HUES48 (cell line): ENCODE results near the gene ENPP3.

Source experiments
- H3K27ac ChIP-seq: one replicate; pipeline ENCODE4 v1.7.0; 2013; ENCODE audit warnings: low read depth, low read length, inconsistent platforms
- H3K27me3 ChIP-seq: 2 replicates; pipeline ENCODE4 v1.6.1; 2013; ENCODE audit warnings: mild to moderate bottlenecking, low read length; ENCODE audit not compliant: control insufficient read depth, insufficient read depth
- H3K36me3 ChIP-seq: 2 replicates; pipeline ENCODE4 v1.6.1; 2013; ENCODE audit warnings: low read length; ENCODE audit not compliant: control insufficient read depth, insufficient read depth
- H3K4me1 ChIP-seq: 2 replicates; pipeline ENCODE4 v1.6.1; 2013; ENCODE audit warnings: mild to moderate bottlenecking, low read length; ENCODE audit not compliant: control insufficient read depth, insufficient read depth
- H3K4me3 ChIP-seq: 2 replicates; pipeline ENCODE4 v1.5.1; 2013; ENCODE audit warnings: mild to moderate bottlenecking, low read depth, low read length
- H3K9ac ChIP-seq: 2 replicates; pipeline ENCODE4 v1.6.1; 2013; ENCODE audit warnings: mild to moderate bottlenecking, low read depth, low read length, moderate library complexity
- H3K9me3 ChIP-seq: 2 replicates; pipeline ENCODE4 v1.6.1; 2013; ENCODE audit warnings: low read length; ENCODE audit not compliant: control insufficient read depth, insufficient read depth

The ENPP3 gene

DNA sequence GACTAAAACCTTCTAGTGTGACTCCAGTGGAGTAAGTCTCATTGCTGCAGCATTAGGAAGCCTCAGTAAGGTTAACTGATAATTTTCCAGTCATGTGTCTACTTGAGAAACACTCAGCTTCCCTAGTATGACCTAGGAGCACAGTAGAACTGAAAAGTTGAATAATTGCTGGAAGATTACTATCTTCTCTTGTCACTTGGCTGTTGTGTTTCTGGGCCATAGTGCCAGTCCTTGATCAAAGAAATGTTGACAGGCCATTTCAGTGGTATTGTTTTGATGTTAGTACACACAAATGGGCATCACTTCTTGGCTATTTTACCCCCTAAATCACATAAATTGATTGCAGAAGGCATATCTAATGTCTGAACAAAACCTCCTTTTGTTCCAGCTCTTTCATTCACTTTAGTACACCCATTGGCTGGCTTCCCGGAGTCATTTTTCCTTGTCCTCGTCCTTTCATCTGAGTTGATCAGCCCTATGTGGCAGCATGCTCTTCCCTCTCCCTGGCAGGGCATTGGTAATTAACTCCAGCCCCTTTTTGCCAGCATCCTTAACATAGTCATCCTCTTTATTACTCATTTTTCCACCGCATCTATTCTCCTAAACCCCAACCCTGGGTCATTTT lies 6.0 kb downstream of the ENPP3 start:
- Histone ChIP-seq H3K27ac (no peak overlapping the region), H3K9ac (no peak overlapping the region), H3K36me3 (no peaks in the 10 kb centered on the region), H3K4me3 (no peak overlapping the region), H3K27me3 (no peaks in the 10 kb centered on the region), H3K4me1 (no peaks in the 10 kb centered on the region), H3K9me3 (no peaks in the 10 kb centered on the region)

DNA sequence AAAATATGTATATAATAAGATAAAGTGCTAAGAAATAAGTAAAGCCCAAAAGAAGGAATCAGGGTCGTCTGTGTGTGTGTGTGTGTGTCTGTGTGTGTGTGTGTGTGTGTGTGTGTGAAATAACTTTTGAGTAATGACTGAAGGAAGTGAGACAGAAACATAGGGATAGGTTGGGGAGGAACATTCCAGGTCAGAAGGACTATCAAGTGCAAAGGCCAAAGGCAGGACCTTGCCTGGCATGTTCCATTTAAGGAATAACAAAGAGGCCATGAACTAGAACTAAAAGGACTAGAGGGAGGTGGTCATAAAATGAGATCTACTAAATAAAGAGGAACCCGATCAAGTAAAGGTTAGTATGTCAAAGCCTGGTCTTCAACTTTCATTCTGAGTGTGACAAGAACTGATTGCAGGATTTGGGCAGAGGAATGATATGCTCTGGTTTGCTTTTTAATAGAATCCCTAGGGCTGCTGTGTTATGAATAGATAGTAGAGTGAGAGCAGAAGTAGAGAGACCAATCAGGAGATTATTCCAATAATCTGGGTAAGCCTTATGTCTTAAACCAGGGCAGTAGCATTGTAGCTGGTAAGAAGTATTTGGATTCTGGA lies 6.9 kb downstream of the ENPP3 start:
- H3K27me3 ChIP-seq, result no peaks in the 10 kb centered on the region
- no peak overlapping the region for H3K9ac ChIP-seq
- H3K4me3 ChIP-seq, result no peak overlapping the region
- H3K4me1 ChIP-seq, result no peaks in the 10 kb centered on the region
- no peak overlapping the region for H3K27ac ChIP-seq
- H3K36me3 ChIP-seq, result no peaks in the 10 kb centered on the region
- no peaks in the 10 kb centered on the region for H3K9me3 ChIP-seq

- no peaks in the 10 kb centered on the region for H3K27me3 ChIP-seq
- H3K27ac ChIP-seq, result no peak overlapping the region
- no peak overlapping the region for H3K9ac ChIP-seq
- no peaks in the 10 kb centered on the region for H3K36me3 ChIP-seq
- H3K4me1 ChIP-seq, result no peaks in the 10 kb centered on the region
- H3K4me3 ChIP-seq, result no peak overlapping the region
- no peaks in the 10 kb centered on the region for H3K9me3 ChIP-seq
These were observed 7.8 kb downstream of the ENPP3 start for GRCh38 chr6:131644921-131645320.

DNA sequence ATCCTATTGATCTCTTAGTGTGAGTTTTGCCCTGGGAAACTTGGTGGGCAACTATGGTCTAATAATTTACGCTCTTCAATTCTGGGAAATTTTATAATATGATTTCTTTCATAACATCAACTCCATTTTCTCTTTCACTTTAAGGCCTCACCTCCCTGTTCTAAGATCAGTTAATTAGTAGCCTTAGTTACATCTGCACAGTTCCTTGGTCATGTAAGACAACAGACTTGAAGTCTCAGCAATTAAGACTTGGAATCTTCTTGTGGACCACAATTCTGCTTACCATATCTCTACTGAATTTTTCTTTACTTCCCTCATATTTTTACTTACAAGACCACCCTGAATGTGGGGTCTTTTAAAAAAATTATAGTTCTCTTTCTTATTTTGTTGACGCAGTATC lies 8.7 kb downstream of the ENPP3 start:
- Histone ChIP-seq H3K4me1 (no peaks in the 10 kb centered on the region), H3K9ac (no peak overlapping the region), H3K27ac (no peak overlapping the region), H3K9me3 (no peaks in the 10 kb centered on the region), H3K27me3 (no peaks in the 10 kb centered on the region), H3K36me3 (no peaks in the 10 kb centered on the region), H3K4me3 (no peak overlapping the region)

GRCh38 chr6:131646249-131646670 lies 9.2 kb downstream of the ENPP3 start:
- Histone ChIP-seq H3K9me3 (no peaks in the 10 kb centered on the region), H3K4me3 (no peak overlapping the region), H3K27me3 (no peaks in the 10 kb centered on the region), H3K4me1 (no peaks in the 10 kb centered on the region), H3K27ac (no peak overlapping the region), H3K36me3 (no peaks in the 10 kb centered on the region), H3K9ac (no peak overlapping the region)

DNA sequence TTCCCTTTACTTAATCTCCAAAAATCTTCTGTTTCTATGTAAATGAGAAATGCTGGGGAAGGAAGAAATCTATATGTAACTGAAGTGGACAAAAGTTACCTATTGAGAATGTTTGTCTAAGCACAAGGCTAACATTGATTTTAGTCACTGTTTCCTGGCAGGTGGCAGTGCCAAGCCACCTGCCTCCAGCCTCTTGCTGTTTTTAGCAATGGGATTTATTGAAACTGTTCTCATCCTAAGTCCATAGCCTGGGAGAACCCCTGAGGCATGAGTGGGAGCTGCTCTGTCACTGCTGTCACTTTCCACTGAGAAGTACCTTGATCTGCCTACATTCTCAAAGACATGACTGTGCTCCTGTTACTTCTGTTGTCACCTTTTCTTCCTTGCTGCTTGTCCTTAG lies 14.7 kb downstream of the ENPP3 start:
- H3K9me3 ChIP-seq, result no peaks in the 10 kb centered on the region
- H3K4me3 ChIP-seq, result no peak overlapping the region
- H3K4me1 ChIP-seq, result no peaks in the 10 kb centered on the region
- no peaks in the 10 kb centered on the region for H3K36me3 ChIP-seq
- H3K9ac ChIP-seq, result no peak overlapping the region
- H3K27me3 ChIP-seq, result no peaks in the 10 kb centered on the region
- no peak overlapping the region for H3K27ac ChIP-seq

DNA sequence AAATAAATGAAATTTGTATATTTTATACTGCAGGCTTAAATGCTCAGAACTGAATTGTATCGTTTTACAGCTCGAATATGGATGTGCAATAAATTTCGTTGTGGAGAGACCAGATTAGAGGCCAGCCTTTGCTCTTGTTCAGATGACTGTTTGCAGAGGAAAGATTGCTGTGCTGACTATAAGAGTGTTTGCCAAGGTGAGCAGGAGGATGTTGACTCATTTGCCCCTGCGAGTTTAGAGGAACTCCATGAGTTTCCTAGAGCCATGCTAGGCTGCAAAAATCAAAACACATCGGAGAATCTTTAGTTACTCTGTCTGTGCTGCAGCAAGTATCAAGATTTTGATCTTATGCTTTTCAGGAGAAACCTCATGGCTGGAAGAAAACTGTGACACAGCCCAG lies 15.4 kb downstream of the ENPP3 start:
- H3K27me3 ChIP-seq, result no peaks in the 10 kb centered on the region
- no peak overlapping the region for H3K9ac ChIP-seq
- H3K36me3 ChIP-seq, result no peaks in the 10 kb centered on the region
- H3K9me3 ChIP-seq, result no peaks in the 10 kb centered on the region
- H3K4me3 ChIP-seq, result no peak overlapping the region
- no peaks in the 10 kb centered on the region for H3K4me1 ChIP-seq
- no peak overlapping the region for H3K27ac ChIP-seq

GRCh38 chr6:131654326-131654725 lies 17.2 kb downstream of the ENPP3 start:
- no peaks in the 10 kb centered on the region for H3K9me3 ChIP-seq
- no peak overlapping the region for H3K4me3 ChIP-seq
- H3K4me1 ChIP-seq, result no peaks in the 10 kb centered on the region
- no peaks in the 10 kb centered on the region for H3K27me3 ChIP-seq
- no peak overlapping the region for H3K27ac ChIP-seq
- no peaks in the 10 kb centered on the region for H3K36me3 ChIP-seq
- no peak overlapping the region for H3K9ac ChIP-seq

- Histone ChIP-seq H3K27ac (no peak overlapping the region), H3K27me3 (no peaks in the 10 kb centered on the region), H3K4me1 (no peaks in the 10 kb centered on the region), H3K4me3 (no peak overlapping the region), H3K9me3 (no peaks in the 10 kb centered on the region), H3K9ac (no peak overlapping the region), H3K36me3 (no peaks in the 10 kb centered on the region)
These were observed 18.3 kb downstream of the ENPP3 start for GRCh38 chr6:131655387-131655786.

DNA sequence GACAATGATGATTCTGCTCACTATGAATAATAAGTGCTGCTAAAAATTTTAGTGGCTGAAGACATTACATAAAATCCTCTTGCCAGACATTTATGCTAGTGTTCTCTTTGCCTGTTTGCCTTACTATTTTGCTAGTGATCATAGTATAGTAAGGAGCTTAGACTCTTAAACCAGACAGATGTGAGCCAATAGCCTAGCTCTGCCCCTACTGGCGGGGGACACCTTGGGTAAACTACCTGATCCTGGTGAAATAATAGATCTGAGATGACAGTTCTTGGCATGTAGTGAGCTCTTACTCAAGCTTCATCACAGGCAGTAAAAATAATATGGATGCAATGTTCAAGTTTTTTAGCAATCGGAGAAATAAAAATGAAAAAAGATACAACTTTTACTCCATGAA lies 18.8 kb downstream of the ENPP3 start:
- Histone ChIP-seq H3K27me3 (no peaks in the 10 kb centered on the region), H3K4me1 (no peaks in the 10 kb centered on the region), H3K4me3 (no peak overlapping the region), H3K9ac (no peak overlapping the region), H3K27ac (no peak overlapping the region), H3K9me3 (no peaks in the 10 kb centered on the region), H3K36me3 (no peaks in the 10 kb centered on the region)

- Histone ChIP-seq H3K27ac (no peak overlapping the region), H3K4me3 (no peak overlapping the region), H3K4me1 (no peaks in the 10 kb centered on the region), H3K9me3 (no peaks in the 10 kb centered on the region), H3K27me3 (no peaks in the 10 kb centered on the region), H3K36me3 (no peaks in the 10 kb centered on the region), H3K9ac (no peak overlapping the region)
These were observed 19.6 kb downstream of the ENPP3 start for GRCh38 chr6:131656667-131657066.
